GM21528 (cell line): ENCODE results near the gene SYT3.
"Not testable (repeated sequence)": the region's sequence is repeated elsewhere in the genome, so short reads cannot be mapped to it uniquely, and the experiment has no call there.

ENCODE experiments used
- ATAC-seq: cut with Tn5 transposase; IDR thresholded peaks from one replicate; pipeline ENCODE4 v1.9.1; 2021; ENCODE audit warnings: mild to moderate bottlenecking, moderate library complexity; ENCODE audit not compliant: unreplicated experiment, low FRiP score

The SYT3 gene

DNA sequence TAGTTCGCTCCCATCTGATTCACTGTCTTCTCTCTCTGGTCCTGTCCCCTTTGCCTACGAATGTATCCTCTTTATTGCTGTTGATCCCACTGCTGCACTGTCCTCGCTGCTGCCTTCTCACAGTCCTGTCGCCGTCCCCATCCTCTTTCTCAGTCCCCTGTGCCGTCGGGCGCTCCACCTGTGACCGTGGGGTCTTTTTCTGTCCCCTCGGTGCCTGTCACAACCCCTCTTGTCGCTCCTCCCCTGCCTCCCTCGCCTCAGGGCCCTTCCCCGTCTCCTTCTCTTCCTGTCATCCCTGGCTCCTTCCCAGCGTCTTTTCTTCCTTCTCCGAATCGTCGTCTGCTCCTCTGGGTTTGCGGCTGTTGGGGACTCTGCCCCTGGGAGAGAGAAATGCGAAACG is 32.3 kb downstream of the SYT3 start:
- no peak for ATAC-seq

- ATAC-seq: not testable (repeated sequence)
Observed at GRCh38 chr19:50606059-50606836, 33.4 kb downstream of the SYT3 start.

DNA sequence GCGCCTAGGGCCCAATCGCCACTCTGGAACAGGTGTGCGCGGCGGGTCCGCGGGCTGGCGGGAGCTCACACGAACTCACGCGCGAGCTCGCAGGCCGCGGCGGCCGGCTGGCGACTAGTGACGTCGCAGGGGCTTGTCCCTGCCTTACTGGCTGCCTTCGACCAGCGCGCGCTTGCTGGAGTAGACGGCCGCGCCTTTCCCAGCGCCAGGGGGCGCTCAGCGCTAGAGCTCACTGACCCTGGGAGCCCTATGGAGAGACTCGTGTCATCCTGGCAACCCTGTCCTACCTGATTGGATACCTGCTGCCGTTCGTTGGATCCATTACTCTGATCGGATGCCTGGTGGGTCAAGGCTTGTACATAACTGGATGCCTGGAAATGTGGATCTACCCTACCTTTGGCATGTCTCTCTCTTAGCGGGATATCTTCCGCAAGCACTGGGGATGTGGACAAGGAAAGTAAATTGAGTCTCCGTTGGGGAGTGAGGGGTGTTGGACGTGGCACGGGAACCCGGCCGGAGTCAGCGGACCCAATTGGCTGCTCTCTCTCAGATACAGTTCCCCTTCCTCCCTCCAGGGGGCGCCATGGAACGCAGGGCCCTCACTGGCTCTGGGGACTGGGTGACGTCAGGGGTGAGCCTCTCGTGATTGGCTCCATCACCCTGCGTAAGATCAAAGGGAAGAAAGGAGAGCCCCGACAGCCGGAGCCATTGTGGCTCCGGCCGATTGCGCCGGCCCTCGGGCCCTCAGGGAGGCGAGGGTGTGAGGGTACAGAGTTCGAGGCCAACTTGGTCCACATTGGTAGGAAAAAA is 35.2 kb downstream of the SYT3 start:
- not testable (repeated sequence) for ATAC-seq

DNA sequence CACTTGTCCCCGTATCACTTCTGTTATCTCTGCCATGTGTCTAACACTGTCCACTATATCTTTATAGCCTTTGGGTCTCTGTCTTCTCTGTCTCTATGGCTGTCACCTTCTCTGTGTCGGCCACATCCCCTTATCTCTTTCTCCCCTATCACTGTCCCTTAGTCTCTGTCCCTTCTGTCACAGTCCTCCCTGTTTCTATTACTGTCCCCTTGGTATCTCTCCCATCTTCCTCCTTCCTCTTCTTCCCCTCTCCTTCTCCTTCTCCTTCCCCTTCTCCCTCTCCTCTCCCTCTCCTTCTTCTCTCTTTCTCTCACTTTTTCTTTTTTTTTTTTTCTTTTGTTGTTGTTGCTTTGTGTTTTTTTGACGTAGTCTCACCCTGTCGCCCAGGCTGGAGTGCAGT is 36.7 kb downstream of the SYT3 start:
- no peak for ATAC-seq

DNA sequence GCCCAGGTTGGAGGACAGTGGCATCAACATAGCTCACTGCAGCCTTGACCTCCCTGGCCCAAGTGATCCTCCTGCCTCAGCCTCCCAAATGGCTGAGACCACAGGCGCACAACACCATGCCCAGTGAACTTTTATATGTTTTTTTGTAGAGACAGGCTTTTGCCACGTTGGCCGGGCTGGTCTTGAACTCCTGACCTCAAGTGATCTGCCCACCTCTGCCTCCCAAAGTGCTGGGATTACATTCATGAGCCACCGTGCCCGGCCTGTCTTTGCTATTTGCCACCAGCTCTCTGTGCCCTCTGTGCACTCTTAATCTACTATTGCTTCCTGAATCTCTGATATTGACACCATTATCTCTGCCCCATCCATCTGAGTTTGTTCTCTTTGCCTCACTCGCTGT is 37.2 kb downstream of the SYT3 start:
- ATAC-seq: no peak

GRCh38 chr19:50602089-50602422 is 37.6 kb downstream of the SYT3 start:
- ATAC-seq: no peak

DNA sequence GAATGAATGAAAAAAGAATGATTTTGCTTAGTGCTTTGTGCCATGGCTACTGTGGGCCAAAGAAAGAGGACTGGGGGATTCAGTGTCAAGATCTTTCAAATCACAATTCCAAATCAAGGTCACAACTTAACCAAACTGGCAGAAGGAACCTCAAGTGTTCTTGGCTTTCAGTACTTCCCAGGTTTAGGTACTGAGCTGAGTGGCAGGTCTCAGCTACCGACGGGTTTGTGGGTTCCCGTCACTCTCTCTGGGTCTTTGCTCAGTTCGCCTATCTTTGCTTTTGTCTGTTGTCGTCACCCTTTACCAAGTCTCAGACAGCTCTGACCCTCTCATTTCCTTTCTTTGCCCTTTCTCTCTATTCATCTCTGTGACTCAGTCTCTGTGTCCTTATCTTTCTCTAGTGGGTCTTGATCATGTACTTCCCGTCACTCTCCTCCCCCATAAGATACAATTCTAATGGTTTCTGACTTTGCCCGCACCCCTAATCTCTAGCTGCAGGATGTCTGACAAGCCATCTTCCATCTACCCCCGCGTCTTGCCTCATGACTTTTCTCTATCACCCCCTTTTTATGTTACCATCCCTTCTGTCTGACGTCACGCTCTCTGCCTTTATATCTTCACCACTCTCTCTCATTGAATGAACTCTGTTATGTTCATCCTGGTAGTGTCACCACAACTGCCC is 38.1 kb downstream of the SYT3 start:
- no peak for ATAC-seq

DNA sequence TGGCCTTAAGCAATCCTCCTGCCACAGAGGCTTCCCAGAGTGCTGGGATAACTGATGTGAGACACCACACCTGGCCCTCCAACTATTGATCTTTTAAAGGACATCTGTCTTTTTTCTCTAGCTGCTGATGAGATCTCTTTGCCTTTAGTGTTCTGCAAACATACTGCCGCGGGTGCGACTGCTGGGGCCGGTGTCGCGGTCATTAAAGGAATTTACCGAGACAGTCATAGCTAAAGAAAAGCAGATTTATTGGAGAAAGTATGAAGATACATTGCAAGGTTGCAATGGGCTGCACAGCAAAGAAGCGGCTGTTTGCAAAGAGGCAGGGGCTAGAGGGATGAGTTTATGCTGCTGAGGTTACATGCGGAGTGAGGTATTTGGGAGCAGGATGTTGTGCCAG is 40.3 kb downstream of the SYT3 start:
- ATAC-seq: no peak

GRCh38 chr19:50590191-50590590 is 49.5 kb downstream of the SYT3 start:
- ATAC-seq: no peak

- not testable (repeated sequence) for ATAC-seq
Observed at GRCh38 chr19:50581795-50582660, 57.7 kb downstream of the SYT3 start.

DNA sequence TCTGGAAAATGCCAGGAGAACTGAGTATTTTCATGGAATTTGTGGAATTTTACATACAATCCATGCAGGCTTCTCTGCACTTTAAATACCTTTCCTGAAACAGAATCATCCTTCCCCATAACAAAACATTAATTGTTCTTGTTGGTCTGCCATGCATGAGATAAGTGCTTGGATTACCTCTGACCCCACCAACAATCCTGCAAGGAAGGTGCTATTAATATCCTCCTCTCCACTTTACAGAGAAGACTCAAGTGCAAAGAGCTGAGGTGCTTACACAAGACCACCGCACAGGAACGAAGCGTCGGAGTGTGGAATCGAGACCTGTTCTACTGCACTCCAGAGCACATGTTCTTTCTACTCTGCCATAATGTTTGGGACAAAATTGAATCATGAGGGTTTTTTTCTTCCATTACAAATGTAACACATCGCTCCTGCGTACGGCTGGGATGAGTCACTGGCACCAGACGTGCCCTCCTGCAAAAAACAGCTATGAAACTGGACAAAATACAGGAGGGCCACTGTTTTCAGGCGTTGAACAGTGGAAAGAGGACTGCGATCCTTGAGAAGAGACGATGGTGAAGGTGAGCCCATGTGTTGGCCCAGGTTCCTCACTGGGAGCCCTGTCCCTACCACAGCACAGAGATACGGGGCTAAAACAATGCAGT is 58.6 kb downstream of the SYT3 start:
- ATAC-seq: no peak

GRCh38 chr19:50580240-50580639 is 59.4 kb downstream of the SYT3 start:
- no peak for ATAC-seq

DNA sequence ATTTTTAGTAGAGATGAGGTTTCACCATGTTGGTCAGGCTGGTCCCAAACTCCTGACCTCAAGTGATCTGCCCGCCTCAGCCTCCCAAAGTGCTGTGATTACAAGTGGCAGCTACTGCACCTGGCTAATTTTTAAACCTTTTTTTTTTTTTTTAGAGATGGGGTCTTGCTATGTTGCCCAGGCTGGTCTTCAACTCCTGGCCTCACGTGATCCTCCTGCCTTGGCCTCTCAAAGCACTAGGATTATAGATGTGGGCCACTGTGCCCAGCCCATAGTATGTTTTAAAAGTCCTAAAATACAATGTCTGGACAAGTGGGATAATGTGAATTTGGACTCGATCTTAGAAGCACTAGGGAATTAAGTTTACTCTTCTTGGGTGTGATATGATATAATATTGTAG is 62.9 kb downstream of the SYT3 start:
- not testable (repeated sequence) for ATAC-seq

DNA sequence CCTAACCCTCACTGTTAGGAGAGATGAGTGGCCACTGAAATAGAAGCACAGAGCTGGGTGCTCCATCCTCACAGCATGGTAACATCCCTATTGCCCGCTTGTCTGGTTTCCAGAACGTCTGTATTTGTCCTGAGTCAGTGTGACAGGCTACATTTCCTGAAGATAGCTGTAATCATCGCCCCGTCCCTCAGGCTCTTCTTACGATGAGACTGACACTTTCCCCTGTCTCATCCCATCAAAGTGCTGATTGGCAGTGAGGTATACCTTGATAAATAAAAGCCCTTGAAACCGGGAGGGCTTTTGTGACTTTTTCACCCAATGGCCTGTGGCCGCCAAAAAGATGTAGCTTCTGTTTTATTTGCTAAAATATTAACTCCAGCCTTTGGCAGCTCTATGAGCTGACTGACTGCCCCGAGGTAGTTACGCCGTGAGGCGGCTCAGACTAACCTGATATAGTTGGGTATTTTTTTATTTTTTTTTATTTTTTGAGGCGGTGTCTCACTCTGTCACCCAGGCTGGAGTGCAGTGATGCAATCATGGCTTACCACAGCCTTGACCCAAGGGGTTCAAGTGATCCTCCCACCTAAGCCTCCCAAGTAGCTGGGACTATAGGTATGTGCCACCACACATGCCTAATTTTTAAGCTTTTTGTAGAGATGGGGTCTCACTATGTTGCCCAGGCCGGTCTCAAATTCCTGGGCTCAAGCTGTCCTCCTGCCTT is 65.8 kb downstream of the SYT3 start:
- ATAC-seq: no peak
